Measurements from ENCODE around the gene HYAL3. TPM values are rescaled to one million over a fixed set of nuclear protein-coding genes. Genes with fewer than 3 reads are reported as not detected.

Gene HYAL3
- total RNA-seq, 2 donors from 2014 or later = 2.6 to 3.3 TPM

DNA sequence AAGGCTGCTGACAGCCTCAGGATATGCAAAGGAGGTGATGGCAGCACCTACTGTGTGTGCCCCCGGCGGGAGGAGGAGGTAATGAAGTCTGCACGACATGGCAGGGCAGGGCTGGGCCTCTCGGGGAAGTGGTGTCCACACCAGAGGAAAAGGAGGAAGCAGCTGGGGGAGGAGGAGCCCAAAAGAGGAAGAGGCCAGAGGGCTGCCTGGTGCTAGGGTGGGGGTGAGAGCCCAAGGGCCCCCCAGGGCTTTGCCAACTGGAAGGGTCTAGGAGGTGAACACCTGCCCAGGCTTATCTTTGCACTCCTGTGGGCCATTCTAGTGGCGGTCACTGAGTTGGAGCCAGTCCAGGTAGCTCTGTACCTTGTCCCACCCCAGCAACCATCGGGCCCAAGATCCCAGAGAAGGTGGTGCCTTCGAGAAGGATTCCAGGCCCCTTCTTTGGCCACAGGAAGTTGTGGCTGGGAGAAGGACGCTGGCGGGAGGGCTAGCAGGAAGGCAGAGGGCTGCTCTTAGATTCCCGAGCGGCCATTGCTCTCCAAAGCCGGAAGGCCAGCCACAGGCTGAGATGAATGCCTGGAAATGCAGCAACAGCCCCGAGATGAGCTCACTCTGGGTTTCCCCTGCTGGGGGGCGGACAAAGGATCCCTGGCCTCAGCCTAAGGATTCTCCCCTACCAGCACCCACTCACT lies 56.2 kb downstream of the HYAL3 start:
- H3K4me1 ChIP-seq (ENCODE audit: control insufficient read depth, insufficient read depth, low read length) = peaks cover 47% of the 10 kb centered on the region
- peaks cover 24% of the 10 kb centered on the region for H3K36me3 ChIP-seq (ENCODE audit: control insufficient read depth, insufficient read depth, low read length)
- peak overlapping the region; percentile 62 for H3K27ac ChIP-seq (ENCODE audit: low read depth, low read length)
- H3K9me3 Mint-ChIP-seq = no peaks in the 10 kb centered on the region
- peak; percentile 70 for DNase-seq
- H3K9me3 ChIP-seq (ENCODE audit: control insufficient read depth, low read length) = no peaks in the 10 kb centered on the region
- no peaks in the 10 kb centered on the region for H3K27me3 ChIP-seq (ENCODE audit: control insufficient read depth, insufficient read depth, low read length, poor library complexity, severe bottlenecking)
- H3K36me3 Mint-ChIP-seq (ENCODE audit: low read depth) = peaks cover 16% of the 10 kb centered on the region
- H3K27ac Mint-ChIP-seq = peak overlapping the region; percentile 90
- no peak overlapping the region for H3K9ac ChIP-seq (ENCODE audit: extremely low read depth, low read length, poor library complexity, severe bottlenecking)
- peaks cover 59% of the 10 kb centered on the region for H3K4me1 Mint-ChIP-seq
- H3K4me3 ChIP-seq (ENCODE audit: low read length) = no peak overlapping the region
- H3K27me3 Mint-ChIP-seq (ENCODE audit: insufficient read depth) = no peaks in the 10 kb centered on the region
- TF ChIP-seq, protein P1, sequence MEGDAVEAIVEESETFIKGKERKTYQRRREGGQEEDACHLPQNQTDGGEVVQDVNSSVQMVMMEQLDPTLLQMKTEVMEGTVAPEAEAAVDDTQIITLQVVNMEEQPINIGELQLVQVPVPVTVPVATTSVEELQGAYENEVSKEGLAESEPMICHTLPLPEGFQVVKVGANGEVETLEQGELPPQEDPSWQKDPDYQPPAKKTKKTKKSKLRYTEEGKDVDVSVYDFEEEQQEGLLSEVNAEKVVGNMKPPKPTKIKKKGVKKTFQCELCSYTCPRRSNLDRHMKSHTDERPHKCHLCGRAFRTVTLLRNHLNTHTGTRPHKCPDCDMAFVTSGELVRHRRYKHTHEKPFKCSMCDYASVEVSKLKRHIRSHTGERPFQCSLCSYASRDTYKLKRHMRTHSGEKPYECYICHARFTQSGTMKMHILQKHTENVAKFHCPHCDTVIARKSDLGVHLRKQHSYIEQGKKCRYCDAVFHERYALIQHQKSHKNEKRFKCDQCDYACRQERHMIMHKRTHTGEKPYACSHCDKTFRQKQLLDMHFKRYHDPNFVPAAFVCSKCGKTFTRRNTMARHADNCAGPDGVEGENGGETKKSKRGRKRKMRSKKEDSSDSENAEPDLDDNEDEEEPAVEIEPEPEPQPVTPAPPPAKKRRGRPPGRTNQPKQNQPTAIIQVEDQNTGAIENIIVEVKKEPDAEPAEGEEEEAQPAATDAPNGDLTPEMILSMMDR (conservative IDR thresholded peaks at IDR 0.05) = peak; percentile 30
- peak overlapping the region; percentile 15 for H3K4me3 Mint-ChIP-seq
- 88 to 93% methylated on average over 10 to 14 of the region's 14 CpGs for WGBS, 2 experiments (ENCODE audit: insufficient coverage in 1 of 2, insufficient read length in 1 of 2)

Other genes starting within 250 kb of the HYAL3 start
- 100 to 1,000 TPM; 153 to 166 TPM for gene RBM5, start 210.5 kb downstream of the HYAL3 start, total RNA-seq
- 10 to 100 TPM; 44.8 to 63.2 TPM for gene SEMA3F, start 144.1 kb downstream of the HYAL3 start, total RNA-seq
- 1 to 10 TPM in 1 of 2 donors, under 1 TPM in 1; 0.42 to 1.2 TPM for gene GNAT1, start 107.8 kb downstream of the HYAL3 start, total RNA-seq
- gene SLC38A3, start 94.1 kb downstream of the HYAL3 start, total RNA-seq = 1 to 10 TPM; 1.5 to 1.9 TPM
- gene GNAI2, start 63.2 kb downstream of the HYAL3 start, total RNA-seq = 100 to 1,000 TPM; 243 to 278 TPM
- 10 to 100 TPM in 1 of 2 donors, 1 to 10 TPM in 1; 6.5 to 10.3 TPM for gene SEMA3B, start 30.3 kb downstream of the HYAL3 start, total RNA-seq
- not detected for gene LSMEM2, start 20.3 kb downstream of the HYAL3 start, total RNA-seq
- gene IFRD2, start 7.0 kb downstream of the HYAL3 start, total RNA-seq = 10 to 100 TPM; 56.6 to 70.9 TPM
- gene NAA80, start within 50 bp of the HYAL3 start, total RNA-seq = 10 to 100 TPM in 1 of 2 donors, 1 to 10 TPM in 1; 9.7 to 12.8 TPM
- 1 to 10 TPM in 1 of 2 donors, under 1 TPM in 1; 0.92 to 1.8 TPM for gene HYAL1, start 4.2 kb upstream of the HYAL3 start, total RNA-seq
- 10 to 100 TPM; 55.3 to 61.1 TPM for gene HYAL2, start 23.3 kb upstream of the HYAL3 start, total RNA-seq
- gene TUSC2, start 28.8 kb upstream of the HYAL3 start, total RNA-seq = 10 to 100 TPM; 23.5 to 28.1 TPM
- gene RASSF1, start 41.4 kb upstream of the HYAL3 start, total RNA-seq = 10 to 100 TPM in 1 of 2 donors, 1 to 10 TPM in 1; 9.4 to 17.2 TPM
- 1 to 10 TPM in 1 of 2 donors, under 1 TPM in 1; 0.22 to 1.4 TPM for gene ZMYND10, start 46.3 kb upstream of the HYAL3 start, total RNA-seq
- gene NPRL2, start 51.4 kb upstream of the HYAL3 start, total RNA-seq = 10 to 100 TPM; 21.8 TPM
- 10 to 100 TPM in 1 of 2 donors, 1 to 10 TPM in 1; 8.5 to 14.6 TPM for gene CYB561D2, start 51.5 kb upstream of the HYAL3 start, total RNA-seq
- 10 to 100 TPM; 30.1 to 32.2 TPM for gene TMEM115, start 60.1 kb upstream of the HYAL3 start, total RNA-seq
- gene CACNA2D2, start 204.2 kb upstream of the HYAL3 start, total RNA-seq = 10 to 100 TPM; 17.6 to 20.7 TPM

Measured in endodermal cell (in vitro differentiated cells).